Keratinocyte (primary cell): ENCODE results near the gene ZNF524.

Source experiments
- EZH2 ChIP-seq: IDR thresholded peaks from one replicate; pipeline ENCODE4 v1.6.1; 2012; ENCODE audit warnings: inconsistent platforms, mild to moderate bottlenecking, low read length, moderate library complexity
- TF ChIP-seq, protein P1 (sequence below), 3 experiments: IDR thresholded peaks in 1 of 3; conservative IDR thresholded peaks in 1 of 3; optimal IDR thresholded peaks in 1 of 3; 2 replicates in 2 of 3; 3 replicates in 1 of 3; pipeline versions ENCODE3 to v1.5.1; 2011; ENCODE audit warnings: low read length in 3 of 3, mild to moderate bottlenecking in 3 of 3, moderate library complexity in 2 of 3, control low read depth in 1 of 3, inconsistent platforms in 1 of 3; ENCODE audit not compliant: insufficient read depth in 2 of 3; ENCODE audit errors: extremely low read depth in 1 of 3

DNA sequence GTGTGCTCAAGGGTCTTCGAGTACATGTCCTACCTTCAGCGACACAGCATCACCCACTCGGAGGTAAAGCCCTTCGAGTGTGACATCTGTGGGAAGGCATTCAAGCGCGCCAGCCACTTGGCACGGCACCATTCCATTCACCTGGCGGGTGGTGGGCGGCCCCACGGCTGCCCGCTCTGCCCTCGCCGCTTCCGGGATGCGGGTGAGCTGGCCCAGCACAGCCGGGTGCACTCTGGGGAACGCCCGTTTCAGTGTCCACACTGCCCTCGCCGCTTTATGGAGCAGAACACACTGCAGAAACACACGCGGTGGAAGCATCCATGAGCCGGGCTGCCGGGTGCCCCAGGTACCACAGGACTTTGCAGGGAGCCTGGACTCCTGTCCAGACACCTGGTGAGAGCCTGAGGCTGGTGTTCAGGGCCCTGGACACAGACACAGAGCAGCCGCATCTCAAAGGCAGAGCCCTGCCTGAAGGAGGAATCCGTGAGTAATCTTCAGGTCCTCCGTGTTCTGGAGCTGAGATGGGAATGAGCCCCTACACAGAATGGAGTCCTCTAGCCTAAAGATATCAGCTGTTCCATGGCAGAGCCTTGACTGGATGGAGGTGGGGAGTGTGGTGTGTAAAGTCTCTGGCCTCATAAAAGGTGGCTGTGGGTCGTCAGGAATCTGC is 44.9 kb downstream of the ZNF524 start:
- TF ChIP-seq, protein P1, sequence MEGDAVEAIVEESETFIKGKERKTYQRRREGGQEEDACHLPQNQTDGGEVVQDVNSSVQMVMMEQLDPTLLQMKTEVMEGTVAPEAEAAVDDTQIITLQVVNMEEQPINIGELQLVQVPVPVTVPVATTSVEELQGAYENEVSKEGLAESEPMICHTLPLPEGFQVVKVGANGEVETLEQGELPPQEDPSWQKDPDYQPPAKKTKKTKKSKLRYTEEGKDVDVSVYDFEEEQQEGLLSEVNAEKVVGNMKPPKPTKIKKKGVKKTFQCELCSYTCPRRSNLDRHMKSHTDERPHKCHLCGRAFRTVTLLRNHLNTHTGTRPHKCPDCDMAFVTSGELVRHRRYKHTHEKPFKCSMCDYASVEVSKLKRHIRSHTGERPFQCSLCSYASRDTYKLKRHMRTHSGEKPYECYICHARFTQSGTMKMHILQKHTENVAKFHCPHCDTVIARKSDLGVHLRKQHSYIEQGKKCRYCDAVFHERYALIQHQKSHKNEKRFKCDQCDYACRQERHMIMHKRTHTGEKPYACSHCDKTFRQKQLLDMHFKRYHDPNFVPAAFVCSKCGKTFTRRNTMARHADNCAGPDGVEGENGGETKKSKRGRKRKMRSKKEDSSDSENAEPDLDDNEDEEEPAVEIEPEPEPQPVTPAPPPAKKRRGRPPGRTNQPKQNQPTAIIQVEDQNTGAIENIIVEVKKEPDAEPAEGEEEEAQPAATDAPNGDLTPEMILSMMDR (optimal IDR thresholded peaks at IDR 0.05 in 1 of 3, IDR thresholded peaks at IDR 0.05 in 1 of 3, conservative IDR thresholded peaks at IDR 0.05 in 1 of 3; ENCODE audit: extremely low read depth in 1 of 3, insufficient read depth in 2 of 3, low read length in 3 of 3): no peak
- no peak for TF ChIP-seq EZH2
